IgD-negative memory B cell (primary cell): Measurements from ENCODE around the gene PHOSPHO1. TPM values are rescaled to one million over a fixed set of nuclear protein-coding genes. Genes with fewer than 3 reads are reported as not detected.
A peak's percentile ranks its signal among the peaks of the same experiment; 100 is the strongest.

Experiments used
- H3K27ac Mint-ChIP-seq, 3 donors: one replicate each; pipeline ENCODE4 v1.8.0; 2020 to 2022; ENCODE audit warnings: mild to moderate bottlenecking in 3 of 3, mixed read lengths in 3 of 3, moderate library complexity in 1 of 3
- H3K27me3 Mint-ChIP-seq: one replicate; pipeline ENCODE4 v1.8.0; 2021; ENCODE audit warnings: mixed read lengths
- H3K36me3 Mint-ChIP-seq: one replicate; pipeline ENCODE4 v1.8.0; 2020; ENCODE audit warnings: mild to moderate bottlenecking, mixed read lengths
- H3K4me1 Mint-ChIP-seq, 3 donors: one replicate each; pipeline ENCODE4 v1.8.0; 2020 to 2022; ENCODE audit warnings: mixed read lengths in 3 of 3, mild to moderate bottlenecking in 1 of 3
- H3K4me3 Mint-ChIP-seq, 4 donors: one replicate each; pipeline ENCODE4 v1.8.0; 2020 to 2022; ENCODE audit warnings: mild to moderate bottlenecking in 4 of 4, mixed read lengths in 4 of 4, moderate library complexity in 3 of 4
- H3K9me3 Mint-ChIP-seq, 3 donors: one replicate each; pipeline ENCODE4 v1.8.0; 2020 to 2021; ENCODE audit warnings: mixed read lengths in 3 of 3, mild to moderate bottlenecking in 1 of 3
- polyA plus RNA-seq: library from polyadenylated mRNA; unstranded; fragments of 300-500 nt; fragmentation: Illumina TruSeq; gene quantifications from one replicate; pipeline ENCODE4 v1.2.3, GENCODE V29; 2021

The PHOSPHO1 gene
- polyA plus RNA-seq, 1 donor from 2014 or later, result 1.0 TPM

- Mint-ChIP-seq H3K4me1 (peaks cover 6 to 14% (median 11%) of the 10 kb centered on the region in 3 donors), H3K9me3 (no peaks in the 10 kb centered on the region), H3K27ac (peak overlapping the region in 1 of 3 donors; percentile 6), H3K27me3 (peaks cover 16% of the 10 kb centered on the region), H3K36me3 (no peaks in the 10 kb centered on the region), H3K4me3 (peak overlapping the region; percentile 81 to 93 (median 88))
Observed at GRCh38 chr17:49229805-49230600, 584 bp downstream of the PHOSPHO1 start.

GRCh38 chr17:49229076-49229804 is 1.3 kb downstream of the PHOSPHO1 start:
- no peaks in the 10 kb centered on the region for H3K36me3 Mint-ChIP-seq
- H3K9me3 Mint-ChIP-seq, result no peaks in the 10 kb centered on the region
- H3K4me3 Mint-ChIP-seq, result peak overlapping the region; percentile 59 to 92 (median 75)
- H3K4me1 Mint-ChIP-seq, result peaks cover 7 to 18% (median 14%) of the 10 kb centered on the region in 3 donors
- H3K27me3 Mint-ChIP-seq, result peaks cover 19% of the 10 kb centered on the region
- H3K27ac Mint-ChIP-seq, result peak overlapping the region in 1 of 3 donors; percentile 6

GRCh38 chr17:49227436-49228261 is 2.9 kb downstream of the PHOSPHO1 start:
- peak overlapping the region in 1 of 4 donors; percentile 77 for H3K4me3 Mint-ChIP-seq
- H3K36me3 Mint-ChIP-seq, result peaks cover 3% of the 10 kb centered on the region
- peak overlapping the region; percentile 15 to 78 (median 73) for H3K27ac Mint-ChIP-seq
- H3K27me3 Mint-ChIP-seq, result peaks cover 22% of the 10 kb centered on the region
- H3K4me1 Mint-ChIP-seq, result peaks cover 16 to 22% (median 20%) of the 10 kb centered on the region in 3 donors
- no peaks in the 10 kb centered on the region for H3K9me3 Mint-ChIP-seq

GRCh38 chr17:49226771-49227435 is 3.7 kb downstream of the PHOSPHO1 start:
- Mint-ChIP-seq H3K4me1 (peaks cover 16 to 22% (median 20%) of the 10 kb centered on the region in 3 donors), H3K27ac (peak overlapping the region in 2 of 3 donors; percentile 73 to 78), H3K9me3 (no peaks in the 10 kb centered on the region), H3K36me3 (peaks cover 5% of the 10 kb centered on the region), H3K4me3 (peak overlapping the region in 1 of 4 donors; percentile 77), H3K27me3 (peaks cover 22% of the 10 kb centered on the region)

GRCh38 chr17:49225554-49226236 is 4.9 kb downstream of the PHOSPHO1 start:
- Mint-ChIP-seq H3K4me1 (peaks cover 15 to 18% (median 16%) of the 10 kb centered on the region in 3 donors), H3K27ac (peak overlapping the region in 2 of 3 donors; percentile 58 to 67), H3K9me3 (no peaks in the 10 kb centered on the region), H3K4me3 (peak overlapping the region in 1 of 4 donors; percentile 66), H3K27me3 (peaks cover 18% of the 10 kb centered on the region), H3K36me3 (peaks cover 5% of the 10 kb centered on the region)

GRCh38 chr17:49224997-49225337 is 5.6 kb downstream of the PHOSPHO1 start:
- H3K4me1 Mint-ChIP-seq, result peaks cover 15 to 19% (median 18%) of the 10 kb centered on the region in 3 donors
- H3K36me3 Mint-ChIP-seq, result peaks cover 5% of the 10 kb centered on the region
- H3K27me3 Mint-ChIP-seq, result peaks cover 18% of the 10 kb centered on the region
- H3K4me3 Mint-ChIP-seq, result peak overlapping the region; percentile 64 to 93 (median 76)
- no peaks in the 10 kb centered on the region for H3K9me3 Mint-ChIP-seq
- H3K27ac Mint-ChIP-seq, result peak overlapping the region in 1 of 3 donors; percentile 10

GRCh38 chr17:49224198-49224996 is 6.2 kb downstream of the PHOSPHO1 start:
- peak overlapping the region; percentile 64 to 93 (median 76) for H3K4me3 Mint-ChIP-seq
- H3K27ac Mint-ChIP-seq, result peak overlapping the region in 1 of 3 donors; percentile 10

GRCh38 chr17:49223517-49224197 is 6.9 kb downstream of the PHOSPHO1 start:
- Mint-ChIP-seq H3K4me1 (peaks cover 19 to 31% (median 23%) of the 10 kb centered on the region in 3 donors), H3K4me3 (peak overlapping the region; percentile 64 to 93 (median 76)), H3K36me3 (peaks cover 5% of the 10 kb centered on the region), H3K9me3 (no peaks in the 10 kb centered on the region), H3K27me3 (peaks cover 12% of the 10 kb centered on the region), H3K27ac (peak overlapping the region in 2 of 3 donors; percentile 10 to 84)

More at GRCh38 chr17:49224198-49224996, 6.2 kb downstream of the PHOSPHO1 start:
- no peaks in the 10 kb centered on the region for H3K9me3 Mint-ChIP-seq
- peaks cover 14% of the 10 kb centered on the region for H3K27me3 Mint-ChIP-seq
- H3K36me3 Mint-ChIP-seq, result peaks cover 5% of the 10 kb centered on the region
- H3K4me1 Mint-ChIP-seq, result peaks cover 15 to 23% (median 19%) of the 10 kb centered on the region in 3 donors

- H3K27ac Mint-ChIP-seq, result peak overlapping the region in 2 of 3 donors; percentile 10 to 84
- H3K9me3 Mint-ChIP-seq, result no peaks in the 10 kb centered on the region
- peaks cover 7% of the 10 kb centered on the region for H3K36me3 Mint-ChIP-seq
- peak overlapping the region in 3 of 4 donors; percentile 65 to 86 (median 81) for H3K4me3 Mint-ChIP-seq
- H3K4me1 Mint-ChIP-seq, result peaks cover 23 to 34% (median 27%) of the 10 kb centered on the region in 3 donors
- peaks cover 12% of the 10 kb centered on the region for H3K27me3 Mint-ChIP-seq
Observed at GRCh38 chr17:49223168-49223516, 7.4 kb downstream of the PHOSPHO1 start.

GRCh38 chr17:49219987-49220386 is 10.6 kb downstream of the PHOSPHO1 start:
- peaks cover 9% of the 10 kb centered on the region for H3K27me3 Mint-ChIP-seq
- H3K27ac Mint-ChIP-seq, result peak overlapping the region in 1 of 3 donors; percentile 98
- H3K9me3 Mint-ChIP-seq, result no peaks in the 10 kb centered on the region
- H3K36me3 Mint-ChIP-seq, result peaks cover 11% of the 10 kb centered on the region
- peaks cover 38 to 47% (median 45%) of the 10 kb centered on the region in 3 donors for H3K4me1 Mint-ChIP-seq
- peak overlapping the region in 2 of 4 donors; percentile 51 to 91 for H3K4me3 Mint-ChIP-seq

- Mint-ChIP-seq H3K36me3 (peaks cover 13% of the 10 kb centered on the region), H3K4me1 (peaks cover 40 to 50% (median 47%) of the 10 kb centered on the region in 3 donors), H3K27ac (peak overlapping the region; percentile 95 to 98 (median 97))
Observed at GRCh38 chr17:49218941-49219913, 11.4 kb downstream of the PHOSPHO1 start.

More at GRCh38 chr17:49218941-49219913, 11.4 kb downstream of the PHOSPHO1 start:
- H3K27me3 Mint-ChIP-seq, result peaks cover 5% of the 10 kb centered on the region
- H3K4me3 Mint-ChIP-seq, result peak overlapping the region; percentile 67 to 91 (median 76)
- H3K9me3 Mint-ChIP-seq, result no peaks in the 10 kb centered on the region
